AG04450 (cell line): Measurements from ENCODE around the gene CPE. TPM values are rescaled to one million over a fixed set of nuclear protein-coding genes. Genes with fewer than 3 reads are reported as not detected.

Experiments used
- CTCF ChIA-PET: fragments of 300-600, 350-600 bp; formaldehyde crosslinking; extraction: SDS; loops from one replicate; lab custom pipeline; 2022; ENCODE audit warnings: antibody characterized with exemption, inconsistent platforms; lab: Charles Lee
- POLR2A ChIA-PET: fragments of 350-600 bp; formaldehyde crosslinking; extraction: SDS; loops from one replicate; lab custom pipeline; 2021; ENCODE audit warnings: antibody characterized with exemption, inconsistent platforms; lab: Yijun Ruan, JAX
- DNase-seq: peaks from one replicate; pipeline ENCODE4 v3.0.0-alpha.2; 2011; ENCODE audit warnings: low read depth, low spot score
- H3K27ac ChIP-seq: one replicate; pipeline ENCODE4 v1.5.1; 2012; ENCODE audit warnings: low read depth, low read length, control low read depth
- H3K27me3 ChIP-seq: one replicate; pipeline ENCODE4 v1.6.0; 2012; ENCODE audit warnings: low read length; ENCODE audit not compliant: control insufficient read depth, insufficient read depth
- H3K4me3 ChIP-seq: 2 replicates; pipeline ENCODE4 v1.5.1; 2011; ENCODE audit warnings: mild to moderate bottlenecking, low read depth, low read length, control low read depth
- H3K9me3 ChIP-seq: 2 replicates; pipeline ENCODE4 v1.5.1; 2012; ENCODE audit warnings: low read length; ENCODE audit not compliant: control insufficient read depth, insufficient read depth
- CTCF ChIP-seq: IDR thresholded peaks from 2 replicates; pipeline ENCODE4 v1.5.1; 2011; ENCODE audit warnings: low read depth, low read length, control low read depth, inconsistent platforms
- polyA plus RNA-seq: library from polyadenylated mRNA; depleted of rRNA; stranded (reverse); fragments of >200 nt; gene quantifications from 2 replicates; pipeline ENCODE4 v1.2.3, GENCODE V29; 2011

CPE gene
- polyA plus RNA-seq, 1 experiment, result 11.8 TPM

DNA sequence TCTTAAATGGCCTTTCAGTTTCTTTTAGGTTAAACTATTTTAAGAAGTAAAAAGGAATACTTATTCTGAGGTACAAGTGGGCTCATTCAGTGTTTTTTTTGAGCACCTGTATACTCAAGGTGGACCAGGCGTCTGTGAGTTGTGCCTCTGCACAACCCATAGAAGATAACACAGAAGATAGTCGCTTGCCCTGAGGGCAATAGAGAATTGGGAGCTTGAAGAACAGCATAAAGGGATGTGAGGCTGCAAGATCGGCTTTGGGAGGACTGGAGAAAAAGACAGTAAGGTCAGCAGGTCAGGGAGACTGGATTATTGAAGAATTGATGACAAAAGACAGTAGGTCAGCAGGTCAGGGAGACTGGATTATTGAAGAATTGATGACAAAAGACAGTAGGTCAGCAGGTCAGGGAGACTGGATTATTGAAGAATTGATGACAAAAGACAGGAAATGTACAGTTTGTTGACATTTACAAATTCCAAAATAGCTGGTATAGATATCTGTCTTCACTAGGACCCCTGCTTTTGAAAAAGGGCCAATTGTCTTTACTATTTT is 3.1 kb downstream of the CPE start:
- TF ChIP-seq CTCF, result no peak
- CTCF ChIA-PET, result no interaction called here
- peaks cover 8% of the 10 kb centered on the region for H3K27me3 ChIP-seq
- no peak overlapping the region for H3K4me3 ChIP-seq
- H3K9me3 ChIP-seq, result no peaks in the 10 kb centered on the region
- POLR2A ChIA-PET, result no interaction called here
- no peak overlapping the region for H3K27ac ChIP-seq
- no peak for DNase-seq

DNA sequence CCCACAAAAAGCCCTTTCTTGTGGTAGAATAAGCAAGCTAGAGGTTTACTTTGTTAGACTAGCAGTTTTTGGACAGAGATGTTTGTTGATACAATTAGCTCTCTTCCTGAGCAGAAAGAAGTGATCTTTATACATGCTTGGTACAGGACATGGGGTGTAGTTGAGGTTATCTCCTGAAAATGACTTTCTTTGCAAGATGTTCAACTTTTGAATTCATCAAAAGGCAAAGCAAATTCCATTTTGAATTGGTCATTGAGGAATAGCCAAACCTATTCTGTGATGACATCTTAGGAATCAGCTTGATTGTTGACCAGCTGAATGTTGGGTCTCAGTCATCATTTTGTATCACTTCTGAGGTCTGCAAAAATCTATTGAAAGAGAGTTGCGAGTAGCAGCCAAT is 3.8 kb downstream of the CPE start:
- ChIA-PET POLR2A (no interaction called here), CTCF (no interaction called here)
- DNase-seq, result no peak
- no peak overlapping the region for H3K27ac ChIP-seq
- H3K4me3 ChIP-seq, result no peak overlapping the region
- TF ChIP-seq CTCF, result no peak
- no peaks in the 10 kb centered on the region for H3K9me3 ChIP-seq
- H3K27me3 ChIP-seq, result peaks cover 8% of the 10 kb centered on the region

DNA sequence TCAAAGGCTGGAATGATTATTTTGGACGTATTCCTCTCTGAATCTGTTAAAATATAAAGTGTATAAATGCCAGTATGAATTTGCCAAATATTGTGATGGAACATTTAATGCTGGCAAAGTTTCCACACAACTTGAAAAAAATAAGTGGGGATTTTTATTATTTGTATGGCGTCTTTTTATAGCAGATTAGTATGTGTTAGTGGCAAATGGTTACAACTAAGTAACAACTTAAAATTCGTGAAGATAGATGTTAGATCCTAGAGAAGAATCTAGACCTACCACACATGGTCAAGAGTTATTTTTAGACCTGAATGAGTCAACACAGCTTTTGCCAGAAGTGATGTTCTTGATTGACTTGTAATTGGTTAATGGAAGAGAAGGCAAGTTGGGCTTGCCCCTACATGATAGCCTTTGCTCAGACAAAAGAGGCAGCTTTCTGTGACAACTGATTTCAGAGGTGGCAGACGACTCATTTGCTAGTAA is 4.8 kb downstream of the CPE start:
- no peak for DNase-seq
- CTCF ChIA-PET, result interaction anchor here (0.9 to 1.3 kb wide), 2 partner anchors 252 to 253 kb away, joined by 3 to 5 read pairs; no protein-coding TSS in a partner anchor

GRCh38 chr4:165384186-165384585 is 5.4 kb downstream of the CPE start:
- TF ChIP-seq CTCF, result no peak
- CTCF ChIA-PET, result interaction anchor here (0.9 to 1.3 kb wide), 2 partner anchors 252 to 253 kb away, joined by 3 to 5 read pairs; no protein-coding TSS in a partner anchor
- Histone ChIP-seq H3K27ac (no peak overlapping the region), H3K27me3 (peaks cover 3% of the 10 kb centered on the region), H3K9me3 (no peaks in the 10 kb centered on the region), H3K4me3 (no peak overlapping the region)
- POLR2A ChIA-PET, result no interaction called here
- DNase-seq, result no peak

More for the DNA sequence above, 4.8 kb downstream of the CPE start:
- Histone ChIP-seq H3K27ac (no peak overlapping the region), H3K9me3 (no peaks in the 10 kb centered on the region), H3K27me3 (peaks cover 3% of the 10 kb centered on the region), H3K4me3 (no peak overlapping the region)
- POLR2A ChIA-PET, result no interaction called here
- TF ChIP-seq CTCF, result no peak

DNA sequence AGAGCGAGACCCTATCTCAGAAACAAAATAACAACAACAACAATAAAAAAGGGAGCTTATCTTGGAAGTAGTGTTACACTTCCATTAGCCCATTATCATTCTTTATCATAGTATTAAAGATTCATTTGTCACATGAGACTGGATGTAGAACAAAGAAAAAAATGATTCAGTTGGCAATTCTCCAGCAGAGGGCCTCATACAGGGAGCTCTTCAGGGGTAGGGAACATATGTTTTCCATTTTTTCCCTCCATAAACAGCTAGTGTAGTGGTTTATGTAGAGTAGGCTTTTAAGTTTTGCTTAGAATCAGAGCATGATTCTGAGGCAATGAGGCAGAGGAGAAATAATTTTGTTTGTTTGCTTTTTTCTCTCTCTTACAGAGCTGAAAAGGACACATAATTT is 5.8 kb downstream of the CPE start:
- no peak for DNase-seq
- Histone ChIP-seq H3K9me3 (no peaks in the 10 kb centered on the region), H3K27me3 (peaks cover 2% of the 10 kb centered on the region), H3K4me3 (no peak overlapping the region), H3K27ac (no peak overlapping the region)
- ChIA-PET CTCF (interaction anchor here (0.9 to 1.3 kb wide), 2 partner anchors 253 to 254 kb away, joined by 3 to 5 read pairs; no protein-coding TSS in a partner anchor), POLR2A (no interaction called here)
- TF ChIP-seq CTCF, result no peak
